Endothelial cell of umbilical vein (primary cell): ENCODE data around the gene MGST3.

Experiments
- CTCF ChIP-seq, 2 donors: IDR thresholded peaks; 1 replicate in 1 of 2; 2 replicates in 1 of 2; pipeline ENCODE4 v1.5.1; 2011; ENCODE audit warnings: low read length in 2 of 2, mild to moderate bottlenecking in 2 of 2, moderate library complexity in 2 of 2, control low read depth in 1 of 2, inconsistent platforms in 1 of 2, low read depth in 1 of 2; ENCODE audit not compliant: insufficient read depth in 1 of 2; ENCODE audit errors: extremely low read depth in 1 of 2
- MYC ChIP-seq: IDR thresholded peaks from one replicate; pipeline ENCODE4 v1.6.1; 2011; ENCODE audit warnings: mild to moderate bottlenecking, low read depth, low read length
- POLR2A ChIP-seq: IDR thresholded peaks from 2 replicates; pipeline ENCODE4 v1.6.1; 2012; ENCODE audit warnings: low read depth, mild to moderate bottlenecking, control low read depth, low read length

GRCh38 chr1:165624441-165624840, 6.6 kb upstream of the MGST3 start:
- no peak for TF ChIP-seq CTCF (IDR thresholded peaks at IDR 0.05; ENCODE audit: extremely low read depth in 1 of 2, insufficient read depth in 1 of 2, low read depth in 1 of 2, low read length in 2 of 2)
- TF ChIP-seq POLR2A = no peak
- TF ChIP-seq MYC = no peak
